ENCODE measurements around the gene IMMP2L.

- TF ChIP-seq CTCF (IDR thresholded peaks at IDR 0.05) (no peak), POLR2A (IDR thresholded peaks at IDR 0.05) (no peak)
Observed at GRCh38 chr7:110889335-110889734, 673.0 kb downstream of the IMMP2L start.

All from right lobe of liver (tissue), 4 donors.